Measurements from ENCODE around the gene SLC35A5.

DNA sequence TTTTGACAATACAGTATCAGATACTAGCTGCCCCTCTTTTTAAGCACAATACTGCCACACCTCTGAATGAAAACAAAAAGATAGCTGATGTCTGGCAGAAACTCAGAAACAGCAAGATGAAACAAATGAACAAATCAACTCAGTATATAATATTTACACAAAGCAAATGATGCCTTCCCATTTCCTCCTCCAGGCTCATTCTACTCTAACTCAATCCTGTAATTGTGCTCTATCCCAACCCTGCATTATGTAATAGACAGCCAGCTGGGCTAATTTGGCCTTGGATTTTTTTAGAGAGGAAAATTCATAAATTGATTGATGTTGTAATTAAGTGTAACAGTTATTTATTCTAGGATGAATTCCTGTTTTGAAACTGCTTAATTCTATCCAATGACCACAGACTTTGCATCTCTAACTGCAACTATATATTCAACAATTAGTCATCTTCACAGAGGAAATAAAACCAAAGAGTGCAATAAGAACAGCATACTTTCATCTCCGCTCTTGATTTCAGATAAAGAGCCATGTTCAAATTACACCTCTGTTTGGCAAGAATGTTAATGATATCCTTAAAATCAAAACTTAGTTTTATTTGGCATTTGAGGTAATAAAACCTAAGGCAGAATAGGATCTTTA, 6.2 kb upstream of the SLC35A5 start:
- no peak for TF ChIP-seq EZH2phosphoT487 (IDR thresholded peaks at IDR 0.05; ENCODE audit: low read length)
- TF ChIP-seq, protein P1, sequence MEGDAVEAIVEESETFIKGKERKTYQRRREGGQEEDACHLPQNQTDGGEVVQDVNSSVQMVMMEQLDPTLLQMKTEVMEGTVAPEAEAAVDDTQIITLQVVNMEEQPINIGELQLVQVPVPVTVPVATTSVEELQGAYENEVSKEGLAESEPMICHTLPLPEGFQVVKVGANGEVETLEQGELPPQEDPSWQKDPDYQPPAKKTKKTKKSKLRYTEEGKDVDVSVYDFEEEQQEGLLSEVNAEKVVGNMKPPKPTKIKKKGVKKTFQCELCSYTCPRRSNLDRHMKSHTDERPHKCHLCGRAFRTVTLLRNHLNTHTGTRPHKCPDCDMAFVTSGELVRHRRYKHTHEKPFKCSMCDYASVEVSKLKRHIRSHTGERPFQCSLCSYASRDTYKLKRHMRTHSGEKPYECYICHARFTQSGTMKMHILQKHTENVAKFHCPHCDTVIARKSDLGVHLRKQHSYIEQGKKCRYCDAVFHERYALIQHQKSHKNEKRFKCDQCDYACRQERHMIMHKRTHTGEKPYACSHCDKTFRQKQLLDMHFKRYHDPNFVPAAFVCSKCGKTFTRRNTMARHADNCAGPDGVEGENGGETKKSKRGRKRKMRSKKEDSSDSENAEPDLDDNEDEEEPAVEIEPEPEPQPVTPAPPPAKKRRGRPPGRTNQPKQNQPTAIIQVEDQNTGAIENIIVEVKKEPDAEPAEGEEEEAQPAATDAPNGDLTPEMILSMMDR (IDR thresholded peaks at IDR 0.05; ENCODE audit: low read length): no peak
